ENCODE results near the gene CTNNA2. TPM values are rescaled to one million over a fixed set of nuclear protein-coding genes. Genes with fewer than 3 reads are reported as not detected.

CTNNA2 gene
- total and polyA plus RNA-seq, 12 donors, result 0.09 to 0.57 (median 0.15) TPM; not detected in 9

GRCh38 chr2:79971807-79972206 lies 459.0 kb downstream of the CTNNA2 start:
- no peak for TF ChIP-seq CTCF (IDR thresholded peaks at IDR 0.05)
- intact Hi-C loops (cut with DNase I), result no loop called here
- no peaks in the 10 kb centered on the region for H3K36me3 ChIP-seq

GRCh38 chr2:79972661-79973060 lies 459.8 kb downstream of the CTNNA2 start:
- Histone ChIP-seq H3K9me3 (no peaks in the 10 kb centered on the region), H3K36me3 (no peaks in the 10 kb centered on the region), H3K27me3 (peaks cover 0 to 6% (median 0%) of the 10 kb centered on the region in 7 donors), H3K4me3 (no peak overlapping the region), H3K4me1 (no peaks in the 10 kb centered on the region), H3K27ac (no peak overlapping the region)
- intact Hi-C loops (cut with DNase I), result no loop called here
- 78 to 79% methylated on average over 4 of the region's 4 CpGs for WGBS, 2 donors
- ATAC-seq, result no peak
- no peak for TF ChIP-seq CTCF (IDR thresholded peaks at IDR 0.05)
- DNase-seq, result no peak

More at GRCh38 chr2:79971807-79972206, 459.0 kb downstream of the CTNNA2 start:
- ATAC-seq (no peak), DNase-seq (no peak)
- H3K27me3 ChIP-seq, result peaks cover 0 to 6% (median 0%) of the 10 kb centered on the region in 7 donors
- H3K9me3 ChIP-seq, result no peaks in the 10 kb centered on the region
- no peak overlapping the region for H3K4me3 ChIP-seq
- no peak overlapping the region for H3K27ac ChIP-seq
- WGBS, 2 donors, result 77 to 84% methylated on average over 2 of the region's 2 CpGs
- no peaks in the 10 kb centered on the region for H3K4me1 ChIP-seq

- 70 to 75% methylated on average over 6 of the region's 6 CpGs for WGBS, 2 donors
- peaks cover 0 to 6% (median 0%) of the 10 kb centered on the region in 7 donors for H3K27me3 ChIP-seq
- no peaks in the 10 kb centered on the region for H3K4me1 ChIP-seq
- ATAC-seq, result no peak
- no peaks in the 10 kb centered on the region for H3K9me3 ChIP-seq
- H3K27ac ChIP-seq, result no peak overlapping the region
- no peak for TF ChIP-seq CTCF (IDR thresholded peaks at IDR 0.05)
- no peak overlapping the region for H3K4me3 ChIP-seq
- no peaks in the 10 kb centered on the region for H3K36me3 ChIP-seq
- intact Hi-C loops (cut with DNase I), result no loop called here
- DNase-seq, result no peak
These were observed 463.1 kb downstream of the CTNNA2 start for GRCh38 chr2:79975791-79976565.

GRCh38 chr2:79977792-79978191 lies 464.9 kb downstream of the CTNNA2 start:
- TF ChIP-seq CTCF (IDR thresholded peaks at IDR 0.05), result no peak
- DNase-seq, result no peak
- Histone ChIP-seq H3K36me3 (no peaks in the 10 kb centered on the region), H3K27me3 (peaks cover 0 to 6% (median 0%) of the 10 kb centered on the region in 7 donors), H3K9me3 (no peaks in the 10 kb centered on the region), H3K27ac (no peak overlapping the region), H3K4me1 (no peaks in the 10 kb centered on the region), H3K4me3 (no peak overlapping the region)
- intact Hi-C loops (cut with DNase I), result no loop called here
- no peak for ATAC-seq
- 84 to 88% methylated on average over 2 of the region's 2 CpGs for WGBS, 2 donors

Data from heart right ventricle (tissue), 16 donors.